ENCODE data around the gene CLDN15.

DNA sequence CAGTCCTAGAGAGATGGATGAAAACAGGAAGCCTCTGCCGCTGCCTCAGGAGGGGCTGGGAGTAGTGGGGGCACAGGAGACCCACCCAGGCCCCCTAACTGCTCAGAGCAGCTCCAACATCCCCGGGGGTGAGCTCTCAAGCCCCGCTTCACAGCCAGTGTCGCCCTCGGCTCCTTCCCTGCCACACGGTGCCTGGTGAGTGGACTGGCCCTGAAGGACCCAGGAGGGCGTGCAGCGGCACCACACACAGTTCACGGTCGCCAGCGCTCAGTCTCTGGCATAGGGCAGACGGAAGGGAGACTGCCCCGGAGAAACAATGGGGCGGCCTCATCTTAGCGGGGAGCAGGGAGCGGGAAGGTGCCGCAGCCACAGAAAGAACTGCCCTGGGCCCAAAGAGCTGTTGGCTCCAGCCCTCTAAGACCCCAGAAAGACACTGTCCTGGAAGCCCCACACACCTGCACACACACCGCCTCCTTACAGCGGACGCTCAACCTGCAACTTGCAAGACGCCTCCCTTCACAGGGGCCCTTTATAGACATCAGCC is 1.2 kb downstream of the CLDN15 start:
- TF ChIP-seq, protein P1, sequence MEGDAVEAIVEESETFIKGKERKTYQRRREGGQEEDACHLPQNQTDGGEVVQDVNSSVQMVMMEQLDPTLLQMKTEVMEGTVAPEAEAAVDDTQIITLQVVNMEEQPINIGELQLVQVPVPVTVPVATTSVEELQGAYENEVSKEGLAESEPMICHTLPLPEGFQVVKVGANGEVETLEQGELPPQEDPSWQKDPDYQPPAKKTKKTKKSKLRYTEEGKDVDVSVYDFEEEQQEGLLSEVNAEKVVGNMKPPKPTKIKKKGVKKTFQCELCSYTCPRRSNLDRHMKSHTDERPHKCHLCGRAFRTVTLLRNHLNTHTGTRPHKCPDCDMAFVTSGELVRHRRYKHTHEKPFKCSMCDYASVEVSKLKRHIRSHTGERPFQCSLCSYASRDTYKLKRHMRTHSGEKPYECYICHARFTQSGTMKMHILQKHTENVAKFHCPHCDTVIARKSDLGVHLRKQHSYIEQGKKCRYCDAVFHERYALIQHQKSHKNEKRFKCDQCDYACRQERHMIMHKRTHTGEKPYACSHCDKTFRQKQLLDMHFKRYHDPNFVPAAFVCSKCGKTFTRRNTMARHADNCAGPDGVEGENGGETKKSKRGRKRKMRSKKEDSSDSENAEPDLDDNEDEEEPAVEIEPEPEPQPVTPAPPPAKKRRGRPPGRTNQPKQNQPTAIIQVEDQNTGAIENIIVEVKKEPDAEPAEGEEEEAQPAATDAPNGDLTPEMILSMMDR (conservative IDR thresholded peaks at IDR 0.05; ENCODE audit: low read length): no peak
- TF ChIP-seq EZH2phosphoT487 (IDR thresholded peaks at IDR 0.05; ENCODE audit: borderline replicate concordance, low read depth, low read length): no peak

Measured in OCI-LY7 (cell line).